ENCODE results near the gene TOR4A.
A peak's percentile ranks its signal among the peaks of the same experiment; 100 is the strongest.

Gene TOR4A

DNA sequence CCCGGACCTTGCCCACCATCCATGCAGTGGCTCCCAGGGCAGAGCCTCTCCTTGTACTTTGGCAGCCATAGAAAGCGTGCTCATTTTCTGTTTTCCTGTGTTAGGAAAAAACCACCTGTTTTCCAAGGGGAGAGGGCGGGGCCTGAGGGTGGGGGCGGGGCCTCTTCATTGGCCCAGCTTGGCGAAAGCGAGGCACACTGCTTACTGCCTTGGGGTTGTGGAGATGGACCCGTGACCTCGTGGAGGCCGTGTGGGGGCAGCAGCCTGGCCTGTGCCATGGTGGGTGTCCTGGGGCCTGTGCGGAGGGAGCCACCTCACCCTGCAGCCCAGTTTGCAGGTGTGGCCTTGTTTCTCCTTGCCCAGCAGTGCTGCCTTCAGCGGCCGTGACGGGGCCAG, 4.4 kb upstream of the TOR4A start:
- no peak for DNase-seq

DNA sequence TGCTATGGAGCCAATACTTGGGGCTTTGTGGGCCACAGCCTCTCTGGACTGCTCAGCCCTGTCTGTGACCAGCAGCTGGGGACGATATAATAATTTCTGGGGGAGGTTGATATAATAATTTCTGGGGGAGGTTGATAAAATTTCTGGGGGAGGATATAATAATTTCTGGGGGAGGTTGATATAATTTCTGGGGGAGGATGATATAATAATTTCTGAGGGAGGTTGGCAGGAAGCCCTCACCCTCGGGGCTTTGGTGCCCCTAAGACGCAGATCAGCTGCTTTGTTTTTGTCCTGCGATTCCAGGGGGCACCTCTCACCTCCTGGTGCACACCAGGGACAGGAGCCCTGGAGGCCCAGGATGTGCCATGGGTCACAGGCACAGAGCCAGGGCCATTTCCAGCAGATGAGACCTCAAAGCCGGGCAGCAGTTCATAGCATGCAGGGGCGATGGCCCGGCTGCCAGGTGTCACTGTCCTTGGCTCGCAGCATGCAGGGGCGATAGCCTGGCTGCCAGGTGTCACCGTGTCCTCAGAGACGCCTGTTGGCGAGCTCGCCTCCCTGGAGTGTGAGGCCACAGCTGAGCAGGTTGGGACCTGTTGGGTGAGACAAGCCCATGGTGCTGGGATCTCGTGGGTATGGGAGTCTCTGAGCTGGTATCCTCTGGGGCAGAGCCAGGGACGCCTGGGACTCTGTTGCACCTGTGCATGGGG, 3.8 kb upstream of the TOR4A start:
- DNase-seq, result no peak

DNA sequence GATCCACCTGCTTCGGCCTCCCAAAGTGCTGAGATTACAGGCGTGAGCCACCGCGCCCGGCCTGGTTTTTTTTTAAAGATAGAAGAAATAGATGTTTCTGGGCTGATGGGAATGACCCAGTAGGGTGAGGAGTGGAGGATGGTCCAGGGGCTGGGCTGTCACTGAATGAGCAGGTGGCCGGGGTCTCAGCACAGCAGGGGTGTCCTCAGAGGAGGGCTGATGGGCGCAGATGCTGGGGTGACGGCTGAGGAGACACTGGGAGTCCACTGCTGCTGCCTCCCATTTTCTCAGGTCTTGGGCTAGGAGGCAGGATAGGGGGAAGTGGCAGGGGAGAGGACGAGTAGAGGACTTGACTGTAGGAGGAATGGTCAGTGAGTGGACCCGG, 2.3 kb upstream of the TOR4A start:
- DNase-seq, result no peak

- no peak for DNase-seq
Observed at GRCh38 chr9:137275588-137276472, 1.7 kb upstream of the TOR4A start.

DNA sequence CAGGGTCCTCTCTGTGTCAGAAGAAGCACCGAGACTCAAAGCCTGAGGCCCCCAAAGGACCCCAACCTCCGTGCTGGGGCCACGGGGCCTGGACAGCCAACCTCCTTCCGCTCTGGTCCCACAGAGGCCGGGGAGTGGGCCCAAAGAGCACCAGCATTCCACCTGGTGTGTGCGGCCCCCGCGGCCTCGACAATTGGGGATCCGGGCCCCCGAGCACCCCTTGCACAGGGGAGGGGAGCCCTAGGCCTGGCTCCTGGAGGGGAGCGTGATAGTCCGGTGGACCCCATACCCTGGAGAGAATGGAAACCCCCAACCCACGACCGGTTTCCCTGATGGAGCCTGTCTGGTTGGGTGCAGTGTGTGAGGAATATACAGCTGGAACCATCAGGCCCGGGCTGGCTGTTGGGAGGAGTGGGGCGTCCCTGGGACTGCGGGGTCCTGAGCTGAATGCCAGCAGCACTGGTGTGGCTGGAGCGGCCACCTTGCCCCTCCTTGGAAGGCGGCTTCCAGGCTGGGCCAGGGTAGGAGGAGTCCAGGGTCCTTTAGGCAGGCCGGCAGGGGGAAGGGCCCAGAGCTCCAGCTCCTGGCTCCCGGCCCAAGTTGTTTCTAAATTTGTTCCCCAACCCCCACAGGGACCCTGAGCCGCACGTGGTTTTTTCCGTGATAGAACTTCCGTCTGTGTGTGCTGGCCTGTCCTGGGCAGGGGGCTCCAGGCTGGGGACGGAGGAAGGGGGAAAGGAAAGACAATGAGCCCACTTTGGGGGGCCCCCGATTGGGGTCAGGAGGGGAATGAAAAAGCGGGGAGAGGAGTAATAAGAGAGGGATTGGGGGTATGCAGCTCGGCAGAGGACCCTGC, 825 bp upstream of the TOR4A start:
- no peak for DNase-seq

GRCh38 chr9:137278061-137278701, 655 bp downstream of the TOR4A start:
- no peak for DNase-seq

- no peak for DNase-seq
Observed at GRCh38 chr9:137278721-137279711, 1.5 kb downstream of the TOR4A start.

DNA sequence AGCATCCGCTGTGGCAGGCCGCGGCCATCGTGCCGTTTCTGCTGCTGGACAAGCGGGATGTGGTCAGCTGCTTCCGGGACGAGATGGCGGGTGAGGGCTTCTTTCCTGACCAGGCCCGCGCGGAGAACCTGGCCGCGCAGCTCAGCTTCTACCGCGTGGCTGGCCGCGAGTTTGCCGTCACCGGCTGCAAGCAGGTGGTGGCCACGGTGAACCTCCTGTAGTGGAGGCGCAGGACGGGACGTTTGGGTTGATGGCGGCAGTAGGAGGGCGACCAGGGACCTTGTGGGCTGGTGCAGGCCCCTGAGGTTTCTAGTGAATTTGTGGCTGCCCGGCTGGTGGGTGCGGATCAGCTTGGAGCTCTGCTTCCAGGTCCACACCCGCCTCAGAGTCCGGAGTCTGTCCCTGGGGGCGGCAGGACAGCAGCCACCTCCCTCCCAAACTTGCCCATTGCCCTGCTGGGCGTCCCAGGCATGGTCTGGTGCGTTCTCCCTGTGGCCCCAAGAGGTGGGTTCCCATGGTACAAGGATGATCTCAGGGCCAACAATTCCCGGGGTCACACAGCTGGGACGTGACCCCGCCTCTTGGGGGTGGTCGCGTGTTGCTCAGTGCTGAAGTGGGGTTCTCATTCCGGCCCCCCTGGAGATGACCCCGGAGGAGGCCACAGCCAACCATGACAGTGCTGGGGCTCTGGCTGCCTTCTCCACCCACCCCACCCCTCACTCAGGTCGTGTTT, 2.4 kb downstream of the TOR4A start:
- no peak for DNase-seq

GRCh38 chr9:137280474-137281344, 3.2 kb downstream of the TOR4A start:
- DNase-seq, result no peak

GRCh38 chr9:137281345-137282116, 4.0 kb downstream of the TOR4A start:
- no peak for DNase-seq

- DNase-seq, result no peak
Observed at GRCh38 chr9:137286975-137287383, 9.5 kb downstream of the TOR4A start.

DNA sequence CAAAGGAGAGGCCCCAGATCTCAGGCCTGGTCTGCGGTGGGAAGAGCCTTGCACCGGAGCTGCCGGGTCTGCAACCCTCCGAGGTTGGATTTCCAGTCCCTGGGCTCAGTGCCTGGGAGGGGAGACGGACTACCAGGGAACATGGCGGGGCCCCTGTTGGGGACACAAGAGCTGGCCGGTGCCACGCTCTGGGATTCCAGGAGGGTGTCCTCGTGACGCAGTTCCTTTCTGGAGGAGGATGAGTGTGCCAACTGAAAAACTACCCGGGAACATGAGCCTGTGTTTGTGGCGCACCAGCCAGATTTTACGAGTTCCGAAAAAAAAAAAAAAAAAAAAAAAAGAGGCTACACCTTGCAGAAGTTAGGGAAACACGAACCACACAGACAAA, 15.6 kb downstream of the TOR4A start:
- DNase-seq, result no peak

GRCh38 chr9:137293482-137294090, 16.1 kb downstream of the TOR4A start:
- no peak for DNase-seq

DNA sequence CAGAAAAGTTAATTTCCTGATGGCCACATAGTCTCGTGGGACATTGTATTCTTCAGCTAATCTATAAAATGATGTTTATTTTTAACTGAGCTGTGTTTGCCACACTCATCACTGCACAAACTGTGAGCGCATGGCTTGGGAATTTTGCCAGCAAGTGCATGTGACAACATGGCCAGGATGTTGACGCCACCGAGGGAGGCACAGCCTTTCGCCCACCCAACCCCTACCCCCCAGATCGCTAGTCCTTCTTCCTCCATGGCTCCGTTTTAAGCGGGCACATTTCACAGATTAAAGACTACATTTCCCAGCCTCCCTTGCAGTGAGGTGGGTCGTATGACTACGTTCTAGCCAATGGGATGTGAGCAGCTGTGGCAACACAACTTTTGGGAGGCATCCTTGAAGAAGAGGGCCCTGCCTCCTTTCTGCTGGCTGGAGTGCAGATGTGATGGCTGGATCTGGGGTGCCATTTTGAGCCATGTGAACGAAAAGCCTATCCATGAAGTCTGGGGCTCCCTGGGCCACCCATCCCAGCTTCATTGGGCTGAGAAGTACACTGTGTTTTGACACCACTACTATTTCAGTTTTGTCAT, 16.7 kb downstream of the TOR4A start:
- no peak for DNase-seq

GRCh38 chr9:137294681-137295237, 17.2 kb downstream of the TOR4A start:
- no peak for DNase-seq

- peak; percentile 36 for DNase-seq
Observed at GRCh38 chr9:137295238-137295811, 17.8 kb downstream of the TOR4A start.
